Bronchial smooth muscle cell (primary cell): ENCODE measurements around the gene ATXN8OS. TPM values are rescaled to one million over a fixed set of nuclear protein-coding genes. Genes with fewer than 3 reads are reported as not detected.

Experiments used
- total RNA-seq: library from RNA; depleted of rRNA; stranded (reverse); fragments of >200 nt; gene quantifications from 2 replicates; pipeline ENCODE4 v1.2.1, GENCODE V29; 2014

Gene ATXN8OS
- total RNA-seq = not detected in 2 replicates

GRCh38 chr13:70107498-70108281 is at the start of gene ATXN8OS:
TSS of gene ATXN8OS (plus strand) at chr13:70107826.

DNA sequence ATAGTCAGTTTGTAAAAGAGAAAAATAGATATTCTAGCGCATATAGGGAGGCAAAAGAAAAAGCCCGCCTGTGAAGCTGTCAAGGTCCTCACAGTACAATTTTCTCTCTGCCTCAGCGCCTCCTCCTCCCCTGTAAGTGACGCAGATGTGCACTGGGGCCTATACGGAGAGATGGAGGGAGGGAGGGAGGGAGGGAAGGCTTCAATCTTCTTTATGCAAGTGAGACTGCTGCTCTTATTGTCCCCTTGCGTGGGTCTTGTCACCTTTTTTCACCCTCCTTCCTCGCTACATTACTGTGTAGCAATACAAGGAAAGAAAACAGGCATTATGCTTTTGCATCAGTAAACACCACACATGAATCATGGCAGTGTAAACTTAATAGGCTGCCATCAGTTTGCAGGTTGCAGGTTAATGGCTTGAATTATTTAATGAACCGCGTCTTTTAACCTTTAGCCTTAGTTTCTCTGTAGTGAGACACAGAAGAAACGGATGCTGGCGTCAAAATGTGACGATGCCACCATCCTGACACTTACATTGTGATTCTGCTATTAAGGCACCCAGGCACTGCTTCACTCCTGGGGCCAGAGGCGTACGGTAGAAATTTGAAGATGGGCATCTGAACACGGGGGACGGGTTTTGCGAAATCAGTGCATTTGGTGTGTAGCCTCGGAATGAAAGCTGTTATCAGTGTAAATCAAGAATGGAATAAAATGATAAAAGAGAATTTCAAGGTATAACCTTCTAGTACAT is 905 bp downstream of the ATXN8OS start, which contains the start of gene KLHL1:
TSS of gene KLHL1 (minus strand) at position 97 of the 750 bp plus-strand sequence. CDS start 753 bp downstream, outside the sequence.

Other genes with a start within 250 kb of the ATXN8OS start
- not detected in 2 replicates for gene KLHL1, start 626 bp downstream of the ATXN8OS start, total RNA-seq